ENCODE results near the gene MBP.

MBP gene

DNA sequence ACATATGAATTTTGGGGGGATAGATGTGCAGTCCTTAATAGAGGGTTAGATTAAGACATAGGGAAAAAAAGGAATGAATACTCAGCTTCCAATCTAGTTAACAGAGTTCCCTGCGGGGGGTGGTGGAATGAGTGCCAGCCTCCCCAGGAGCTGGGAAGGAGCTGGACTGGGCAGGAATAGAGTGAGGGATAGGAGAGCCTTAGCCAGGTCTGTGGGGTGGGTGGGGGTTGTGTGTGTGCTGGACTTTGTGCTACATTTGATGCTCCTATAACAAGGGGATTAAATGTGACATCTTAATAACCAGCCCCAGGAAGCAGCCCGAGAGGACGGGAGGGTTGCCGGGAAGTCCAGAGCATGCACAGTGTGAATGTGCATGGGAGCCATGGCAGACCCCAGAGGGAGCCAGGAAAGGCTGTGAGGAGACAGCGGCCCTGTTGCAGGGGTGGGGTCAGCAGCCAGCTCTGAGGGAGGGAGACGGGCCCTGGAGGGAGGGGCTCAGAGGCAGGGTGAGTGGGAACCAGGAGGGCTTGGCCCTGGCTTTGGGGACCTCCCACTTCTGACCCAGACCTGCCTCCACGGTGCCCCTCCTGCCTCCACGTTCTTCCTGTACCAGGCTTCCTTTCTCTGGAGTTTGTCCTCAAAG lies 3.6 kb upstream of the MBP start:
- H4K20me1 ChIP-seq (ENCODE audit: insufficient read depth, low read length), result no peaks in the 10 kb centered on the region
- H3K9me3 ChIP-seq (ENCODE audit: low read length), result no peaks in the 10 kb centered on the region
- no peak overlapping the region for H3K9ac ChIP-seq (ENCODE audit: low read length)
- no peaks in the 10 kb centered on the region for H3K27me3 ChIP-seq (ENCODE audit: insufficient read depth, low read length)
- no peak overlapping the region for H2AFZ ChIP-seq (ENCODE audit: low read length)
- peaks cover 31% of the 10 kb centered on the region for H3K4me1 ChIP-seq (ENCODE audit: insufficient read depth, low read length, severe bottlenecking)
- TF ChIP-seq CTCF (IDR thresholded peaks at IDR 0.05; ENCODE audit: low read length) (no peak), EZH2 (IDR thresholded peaks at IDR 0.05; ENCODE audit: borderline replicate concordance, low read length) (no peak)
- peaks cover 5% of the 10 kb centered on the region; the same call in 1 of the 2 replicates for H3K79me2 ChIP-seq (ENCODE audit: insufficient read depth, low read length)
- H3K9me2 ChIP-seq (ENCODE audit: low read depth, low read length), result no peaks in the 10 kb centered on the region
- no peaks in the 10 kb centered on the region; the same call in 1 of the 2 replicates for H3K36me3 ChIP-seq (ENCODE audit: insufficient read depth, low read length)
- H3K4me3 ChIP-seq (ENCODE audit: low read depth, low read length, poor library complexity, severe bottlenecking), result no peak overlapping the region
- H3K4me2 ChIP-seq (ENCODE audit: low read length), result no peak overlapping the region
- H3K27ac ChIP-seq (ENCODE audit: low read depth, low read length, poor library complexity, severe bottlenecking), result no peak overlapping the region
- H3F3A ChIP-seq (ENCODE audit: insufficient read depth, low read length), result no peaks in the 10 kb centered on the region

GRCh38 chr18:77135339-77136075 lies 2.9 kb upstream of the MBP start:
- TF ChIP-seq CTCF (IDR thresholded peaks at IDR 0.05; ENCODE audit: low read length) (no peak), EZH2 (IDR thresholded peaks at IDR 0.05; ENCODE audit: borderline replicate concordance, low read length) (no peak)
- peaks cover 33% of the 10 kb centered on the region for H3K4me1 ChIP-seq (ENCODE audit: insufficient read depth, low read length, severe bottlenecking)
- H3K9me2 ChIP-seq (ENCODE audit: low read depth, low read length), result no peaks in the 10 kb centered on the region
- H4K20me1 ChIP-seq (ENCODE audit: insufficient read depth, low read length), result no peaks in the 10 kb centered on the region
- H3K4me2 ChIP-seq (ENCODE audit: low read length), result no peak overlapping the region
- H3K4me3 ChIP-seq (ENCODE audit: low read depth, low read length, poor library complexity, severe bottlenecking), result no peak overlapping the region
- no peaks in the 10 kb centered on the region; the same call in 1 of the 2 replicates for H3K36me3 ChIP-seq (ENCODE audit: insufficient read depth, low read length)
- H3K9me3 ChIP-seq (ENCODE audit: low read length), result no peaks in the 10 kb centered on the region
- H3K9ac ChIP-seq (ENCODE audit: low read length), result no peak overlapping the region
- H3K27me3 ChIP-seq (ENCODE audit: insufficient read depth, low read length), result no peaks in the 10 kb centered on the region
- peaks cover 11% of the 10 kb centered on the region for H3K79me2 ChIP-seq (ENCODE audit: insufficient read depth, low read length)
- H2AFZ ChIP-seq (ENCODE audit: low read length), result no peak overlapping the region
- H3K27ac ChIP-seq (ENCODE audit: low read depth, low read length, poor library complexity, severe bottlenecking), result no peak overlapping the region
- H3F3A ChIP-seq (ENCODE audit: insufficient read depth, low read length), result no peaks in the 10 kb centered on the region

- H2AFZ ChIP-seq (ENCODE audit: low read length), result no peak overlapping the region
- no peak overlapping the region; the same call in 1 of the 2 replicates for H3K9ac ChIP-seq (ENCODE audit: low read length)
- peaks cover 42% of the 10 kb centered on the region for H3K4me1 ChIP-seq (ENCODE audit: insufficient read depth, low read length, severe bottlenecking)
- no peaks in the 10 kb centered on the region for H4K20me1 ChIP-seq (ENCODE audit: insufficient read depth, low read length)
- H3K4me3 ChIP-seq (ENCODE audit: low read depth, low read length, poor library complexity, severe bottlenecking), result no peak overlapping the region
- H3K79me2 ChIP-seq (ENCODE audit: insufficient read depth, low read length), result peaks cover 20% of the 10 kb centered on the region
- no peaks in the 10 kb centered on the region for H3F3A ChIP-seq (ENCODE audit: insufficient read depth, low read length)
- peak overlapping the region; percentile 21 for H3K27ac ChIP-seq (ENCODE audit: low read depth, low read length, poor library complexity, severe bottlenecking)
- H3K9me3 ChIP-seq (ENCODE audit: low read length), result no peaks in the 10 kb centered on the region
- H3K9me2 ChIP-seq (ENCODE audit: low read depth, low read length), result no peaks in the 10 kb centered on the region
- TF ChIP-seq CTCF (IDR thresholded peaks at IDR 0.05; ENCODE audit: low read length), result no peak
- no peak for TF ChIP-seq EZH2 (IDR thresholded peaks at IDR 0.05; ENCODE audit: borderline replicate concordance, low read length)
- peaks cover 1% of the 10 kb centered on the region for H3K36me3 ChIP-seq (ENCODE audit: insufficient read depth, low read length)
- no peak overlapping the region for H3K4me2 ChIP-seq (ENCODE audit: low read length)
- H3K27me3 ChIP-seq (ENCODE audit: insufficient read depth, low read length), result no peaks in the 10 kb centered on the region
Observed at GRCh38 chr18:77134611-77135010, 2.0 kb upstream of the MBP start.
